ENCODE measurements around the gene CST11. TPM values are rescaled to one million over a fixed set of nuclear protein-coding genes. Genes with fewer than 3 reads are reported as not detected.

CST11 gene
- total and polyA plus RNA-seq, 10 of the 15 experiments (the other 5 are each of a cell fraction or from before 2014, with no cell fraction given), result 0.33 TPM; not detected in 9

GRCh38 chr20:23456873-23457272, 4.2 kb upstream of the CST11 start:
- ChIA-PET SMC1A (ENCODE audit: uncharacterized antibody, unreplicated experiment) (no interaction called here), CTCF (no interaction called here), RAD21 (ENCODE audit: unreplicated experiment) (no interaction called here), POLR2A (no interaction called here)
- FAIRE-seq (no peak), ATAC-seq (no peak), DNase-seq (ENCODE audit: low read depth, low spot score) (no peak)
- in situ Hi-C loops (cut with MboI) (no loop called here), intact Hi-C loops (cut with micrococcal nuclease; ENCODE audit: unreplicated experiment) (no loop called here)
- H3K4me1 ChIP-seq (ENCODE audit: control insufficient read depth, insufficient read depth, low read length), result no peaks in the 10 kb centered on the region
- no peak overlapping the region for H3K4me3 ChIP-seq
- no peak overlapping the region for H3K27ac ChIP-seq (ENCODE audit: control insufficient read depth, insufficient read depth)
- WGBS (ENCODE audit: insufficient coverage, insufficient replicate concordance, low lambda C conversion rate, missing lambda C conversion rate), result 62% methylated on average over 7 of the region's 7 CpGs
- H4K20me1 ChIP-seq (ENCODE audit: control insufficient read depth, insufficient read depth), result no peaks in the 10 kb centered on the region
- no peak overlapping the region for H3K4me2 ChIP-seq (ENCODE audit: control insufficient read depth, insufficient read depth)
- no peaks in the 10 kb centered on the region for H3K36me3 ChIP-seq (ENCODE audit: control insufficient read depth in 2 of 2, insufficient read depth in 2 of 2, low read length in 1 of 2)
- no peaks in the 10 kb centered on the region for H3K9me3 ChIP-seq (replicated peaks; ENCODE audit: control insufficient read depth, insufficient read depth, low read length)
- H3K79me2 ChIP-seq (ENCODE audit: control insufficient read depth, insufficient read depth, low read length), result no peaks in the 10 kb centered on the region
- peaks cover 2% of the 10 kb centered on the region in 2 experiments; a peak in 1 of 4 replicates for H3K27me3 ChIP-seq (replicated peaks in 1 of 2; ENCODE audit: control insufficient read depth in 2 of 2, insufficient read depth in 2 of 2, low read length in 1 of 2)
- no TSS peak for BruUV-seq (replicated peaks)
- H3K9ac ChIP-seq (ENCODE audit: control insufficient read depth, insufficient read depth, low read length), result no peak overlapping the region
- no peak overlapping the region for H2AFZ ChIP-seq (ENCODE audit: control insufficient read depth, low read depth, low read length)
- TF ChIP-seq CBFB (IDR thresholded peaks at IDR 0.05; ENCODE audit: low read depth), result no peak
- TF ChIP-seq ATF7 (IDR thresholded peaks at IDR 0.05; ENCODE audit: low read depth), result no peak
- TF ChIP-seq PML (IDR thresholded peaks at IDR 0.05; ENCODE audit: low read length), result no peak
- TF ChIP-seq, protein P1, sequence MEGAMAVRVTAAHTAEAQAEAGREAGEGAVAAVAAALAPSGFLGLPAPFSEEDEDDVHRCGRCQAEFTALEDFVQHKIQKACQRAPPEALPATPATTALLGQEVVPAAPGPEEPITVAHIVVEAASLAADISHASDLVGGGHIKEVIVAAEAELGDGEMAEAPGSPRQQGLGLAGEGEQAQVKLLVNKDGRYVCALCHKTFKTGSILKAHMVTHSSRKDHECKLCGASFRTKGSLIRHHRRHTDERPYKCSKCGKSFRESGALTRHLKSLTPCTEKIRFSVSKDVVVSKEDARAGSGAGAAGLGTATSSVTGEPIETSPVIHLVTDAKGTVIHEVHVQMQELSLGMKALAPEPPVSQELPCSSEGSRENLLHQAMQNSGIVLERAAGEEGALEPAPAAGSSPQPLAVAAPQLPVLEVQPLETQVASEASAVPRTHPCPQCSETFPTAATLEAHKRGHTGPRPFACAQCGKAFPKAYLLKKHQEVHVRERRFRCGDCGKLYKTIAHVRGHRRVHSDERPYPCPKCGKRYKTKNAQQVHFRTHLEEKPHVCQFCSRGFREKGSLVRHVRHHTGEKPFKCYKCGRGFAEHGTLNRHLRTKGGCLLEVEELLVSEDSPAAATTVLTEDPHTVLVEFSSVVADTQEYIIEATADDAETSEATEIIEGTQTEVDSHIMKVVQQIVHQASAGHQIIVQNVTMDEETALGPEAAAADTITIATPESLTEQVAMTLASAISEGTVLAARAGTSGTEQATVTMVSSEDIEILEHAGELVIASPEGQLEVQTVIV (IDR thresholded peaks at IDR 0.05; ENCODE audit: borderline replicate concordance, partially characterized antibody), result no peak
- no peak for TF ChIP-seq TARDBP (IDR thresholded peaks at IDR 0.05; ENCODE audit: borderline replicate concordance)
- TF ChIP-seq CTCF (IDR thresholded peaks at IDR 0.05 in 2 of 3, conservative IDR thresholded peaks at IDR 0.05 in 1 of 3; ENCODE audit: control insufficient read depth in 2 of 3, extremely low read depth in 1 of 3, insufficient read depth in 1 of 3, low read depth in 3 of 3, low read length in 3 of 3), result no peak
- no peak for TF ChIP-seq CBX3 (IDR thresholded peaks at IDR 0.05; ENCODE audit: borderline replicate concordance, low read depth)
- no peak for TF ChIP-seq MYC (IDR thresholded peaks at IDR 0.05; ENCODE audit: insufficient read depth, insufficient read length, insufficient replicate concordance, low read length, severe bottlenecking)
- TF ChIP-seq, protein P2, sequence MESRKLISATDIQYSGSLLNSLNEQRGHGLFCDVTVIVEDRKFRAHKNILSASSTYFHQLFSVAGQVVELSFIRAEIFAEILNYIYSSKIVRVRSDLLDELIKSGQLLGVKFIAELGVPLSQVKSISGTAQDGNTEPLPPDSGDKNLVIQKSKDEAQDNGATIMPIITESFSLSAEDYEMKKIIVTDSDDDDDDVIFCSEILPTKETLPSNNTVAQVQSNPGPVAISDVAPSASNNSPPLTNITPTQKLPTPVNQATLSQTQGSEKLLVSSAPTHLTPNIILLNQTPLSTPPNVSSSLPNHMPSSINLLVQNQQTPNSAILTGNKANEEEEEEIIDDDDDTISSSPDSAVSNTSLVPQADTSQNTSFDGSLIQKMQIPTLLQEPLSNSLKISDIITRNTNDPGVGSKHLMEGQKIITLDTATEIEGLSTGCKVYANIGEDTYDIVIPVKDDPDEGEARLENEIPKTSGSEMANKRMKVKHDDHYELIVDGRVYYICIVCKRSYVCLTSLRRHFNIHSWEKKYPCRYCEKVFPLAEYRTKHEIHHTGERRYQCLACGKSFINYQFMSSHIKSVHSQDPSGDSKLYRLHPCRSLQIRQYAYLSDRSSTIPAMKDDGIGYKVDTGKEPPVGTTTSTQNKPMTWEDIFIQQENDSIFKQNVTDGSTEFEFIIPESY (IDR thresholded peaks at IDR 0.05), result no peak
- TF ChIP-seq REST (IDR thresholded peaks at IDR 0.05; ENCODE audit: low read depth, low read length), result no peak
- TF ChIP-seq SIX5 (IDR thresholded peaks at IDR 0.05; ENCODE audit: low read depth, low read length, severe bottlenecking), result no peak
- TF ChIP-seq, protein P3, sequence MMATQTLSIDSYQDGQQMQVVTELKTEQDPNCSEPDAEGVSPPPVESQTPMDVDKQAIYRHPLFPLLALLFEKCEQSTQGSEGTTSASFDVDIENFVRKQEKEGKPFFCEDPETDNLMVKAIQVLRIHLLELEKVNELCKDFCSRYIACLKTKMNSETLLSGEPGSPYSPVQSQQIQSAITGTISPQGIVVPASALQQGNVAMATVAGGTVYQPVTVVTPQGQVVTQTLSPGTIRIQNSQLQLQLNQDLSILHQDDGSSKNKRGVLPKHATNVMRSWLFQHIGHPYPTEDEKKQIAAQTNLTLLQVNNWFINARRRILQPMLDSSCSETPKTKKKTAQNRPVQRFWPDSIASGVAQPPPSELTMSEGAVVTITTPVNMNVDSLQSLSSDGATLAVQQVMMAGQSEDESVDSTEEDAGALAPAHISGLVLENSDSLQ (IDR thresholded peaks at IDR 0.05), result no peak
- no peak for TF ChIP-seq SPI1 (IDR thresholded peaks at IDR 0.05; ENCODE audit: borderline replicate concordance, insufficient read depth, low read depth, low read length)
- TF ChIP-seq NFIC (IDR thresholded peaks at IDR 0.05; ENCODE audit: low read depth, low read length), result no peak
